ENCODE measurements around the gene SSH2. TPM values are rescaled to one million over a fixed set of nuclear protein-coding genes. Genes with fewer than 3 reads are reported as not detected.

Gene SSH2
- total RNA-seq, 5 donors from 2014 or later (not counting 1 experiment from before 2014, with no cell fraction given): 76.2 to 115 (median 82.7) TPM

- Histone ChIP-seq H3K4me1 (ENCODE audit: control insufficient read depth in 1 of 2, extremely low read depth in 1 of 2, insufficient read depth in 2 of 2, low read length in 2 of 2) (peaks cover 5 to 10% of the 10 kb centered on the region in 2 experiments), H3K4me3 (ENCODE audit: control insufficient read depth in 1 of 2, extremely low read depth in 1 of 2, low read length in 1 of 2) (no peak overlapping the region), H3K27ac (ENCODE audit: low read length) (no peak overlapping the region), H3K9me3 (no peaks in the 10 kb centered on the region), H3K27me3 (replicated peaks in 1 of 2; ENCODE audit: control insufficient read depth in 2 of 2, extremely low read depth in 1 of 2, insufficient read depth in 2 of 2, low read length in 1 of 2) (no peaks in the 10 kb centered on the region), H3K36me3 (ENCODE audit: control insufficient read depth in 2 of 2, extremely low read depth in 1 of 2, insufficient read depth in 1 of 2, low read length in 1 of 2) (peaks cover 7 to 65% of the 10 kb centered on the region in 2 donors)
- Mint-ChIP-seq H3K36me3 (peaks cover 48% of the 10 kb centered on the region), H3K9me3 (no peaks in the 10 kb centered on the region), H3K27ac (peak overlapping the region; percentile 66 to 67), H3K27me3 (no peaks in the 10 kb centered on the region), H3K4me1 (peaks cover 33 to 38% (median 37%) of the 10 kb centered on the region in 3 donors), H3K4me3 (no peak overlapping the region)
- WGBS (ENCODE audit: insufficient coverage): 95% methylated on average over 2 of the region's 2 CpGs
- CTCF ChIA-PET: interaction anchor here in 1 of 2 donors (0.8 kb wide), 1 partner anchor 308 kb away, joined by 3 read pairs; no protein-coding TSS in a partner anchor
- DNase-seq (no peak), ATAC-seq (replicated peaks in 1 of 4) (no peak)
- POLR2A ChIA-PET: interaction anchor here in 1 of 2 donors (0.5 to 1.0 kb wide), 3 partner anchors 18 to 56 kb away, joined by 3 to 5 read pairs (median 3); no protein-coding TSS in a partner anchor
Observed at GRCh38 chr17:29699283-29699682, 230.7 kb downstream of the SSH2 start.

DNA sequence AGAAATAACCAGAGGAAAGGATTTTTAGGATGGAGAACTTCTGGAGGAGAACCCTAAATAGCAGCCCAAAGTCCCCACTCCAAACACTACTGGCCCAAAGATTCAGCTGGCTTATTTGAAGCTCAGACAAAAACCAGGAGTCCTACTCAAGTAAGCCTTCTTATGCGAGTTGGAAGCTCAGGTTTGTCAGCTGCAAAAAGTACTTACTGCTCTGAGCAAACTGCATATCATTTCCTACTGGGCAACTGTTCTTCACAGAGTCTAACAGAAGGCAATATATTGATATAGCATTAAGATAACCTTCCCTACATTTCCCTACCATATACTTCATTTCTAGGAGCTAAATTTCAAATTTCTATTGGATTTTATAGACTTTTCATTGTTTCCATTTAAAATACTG lies 231.2 kb downstream of the SSH2 start:
- no peak overlapping the region for H3K4me3 ChIP-seq (ENCODE audit: control insufficient read depth in 1 of 2, extremely low read depth in 1 of 2, low read length in 1 of 2)
- H3K4me1 ChIP-seq (ENCODE audit: control insufficient read depth in 1 of 2, extremely low read depth in 1 of 2, insufficient read depth in 2 of 2, low read length in 2 of 2): peaks cover 1 to 9% of the 10 kb centered on the region in 2 experiments
- H3K36me3 ChIP-seq (ENCODE audit: control insufficient read depth in 2 of 2, extremely low read depth in 1 of 2, insufficient read depth in 1 of 2, low read length in 1 of 2): peaks cover 7 to 69% of the 10 kb centered on the region in 2 donors
- H3K27ac ChIP-seq (ENCODE audit: low read length): no peak overlapping the region
- WGBS (ENCODE audit: insufficient coverage): no CpG with 5 or more reads among the region's 1 CpG
- Mint-ChIP-seq H3K4me3 (no peak overlapping the region), H3K4me1 (peaks cover 32 to 38% (median 37%) of the 10 kb centered on the region in 3 donors), H3K9me3 (no peaks in the 10 kb centered on the region), H3K27ac (peak overlapping the region; percentile 49 to 66), H3K36me3 (peaks cover 51% of the 10 kb centered on the region), H3K27me3 (no peaks in the 10 kb centered on the region)
- CTCF ChIA-PET: interaction anchor here in 1 of 2 donors (0.6 kb wide), 1 partner anchor 59 kb away, joined by 3 read pairs; no protein-coding TSS in a partner anchor
- ATAC-seq (replicated peaks in 1 of 4) (no peak), DNase-seq (no peak)
- no peaks in the 10 kb centered on the region for H3K27me3 ChIP-seq (replicated peaks in 1 of 2; ENCODE audit: control insufficient read depth in 2 of 2, extremely low read depth in 1 of 2, insufficient read depth in 2 of 2, low read length in 1 of 2)
- no peaks in the 10 kb centered on the region for H3K9me3 ChIP-seq
- POLR2A ChIA-PET: interaction anchor here (0.5 to 1.0 kb wide), 3 partner anchors 17 to 85 kb away, joined by 3 to 4 read pairs (median 3); no protein-coding TSS in a partner anchor

GRCh38 chr17:29698019-29698777 lies 231.8 kb downstream of the SSH2 start:
- Histone ChIP-seq H3K4me3 (ENCODE audit: control insufficient read depth in 1 of 2, extremely low read depth in 1 of 2, low read length in 1 of 2) (no peak overlapping the region), H3K27me3 (replicated peaks in 1 of 2; ENCODE audit: control insufficient read depth in 2 of 2, extremely low read depth in 1 of 2, insufficient read depth in 2 of 2, low read length in 1 of 2) (no peaks in the 10 kb centered on the region), H3K9me3 (no peaks in the 10 kb centered on the region), H3K36me3 (ENCODE audit: control insufficient read depth in 2 of 2, extremely low read depth in 1 of 2, insufficient read depth in 1 of 2, low read length in 1 of 2) (peaks cover 7 to 72% of the 10 kb centered on the region in 2 donors), H3K4me1 (ENCODE audit: control insufficient read depth in 1 of 2, extremely low read depth in 1 of 2, insufficient read depth in 2 of 2, low read length in 2 of 2) (peaks cover 0 to 3% of the 10 kb centered on the region in 2 experiments), H3K27ac (ENCODE audit: low read length) (no peak overlapping the region)
- H3K36me3 Mint-ChIP-seq: peaks cover 54% of the 10 kb centered on the region
- peaks cover 35 to 39% (median 38%) of the 10 kb centered on the region in 3 donors for H3K4me1 Mint-ChIP-seq
- no peak overlapping the region for H3K4me3 Mint-ChIP-seq
- peak overlapping the region; percentile 63 to 66 for H3K27ac Mint-ChIP-seq
- ChIA-PET POLR2A (interaction anchor here (0.6 to 1.0 kb wide), 3 partner anchors 11 to 85 kb away, joined by 3 to 4 read pairs (median 4); no protein-coding TSS in a partner anchor), CTCF (interaction anchor here in 1 of 2 donors (0.5 to 0.6 kb wide), 2 partner anchors 18 to 60 kb away, joined by 3 to 7 read pairs; no protein-coding TSS in a partner anchor)
- no CpG with 5 or more reads among the region's 6 CpGs for WGBS (ENCODE audit: insufficient coverage)
- DNase-seq (no peak), ATAC-seq (replicated peaks in 1 of 4) (no peak)
- H3K27me3 Mint-ChIP-seq: no peaks in the 10 kb centered on the region
- H3K9me3 Mint-ChIP-seq: no peaks in the 10 kb centered on the region

GRCh38 chr17:29697371-29697770 lies 232.7 kb downstream of the SSH2 start:
- Histone ChIP-seq H3K36me3 (ENCODE audit: control insufficient read depth in 2 of 2, extremely low read depth in 1 of 2, insufficient read depth in 1 of 2, low read length in 1 of 2) (peaks cover 5 to 70% of the 10 kb centered on the region in 2 donors), H3K9me3 (no peaks in the 10 kb centered on the region), H3K4me3 (ENCODE audit: control insufficient read depth in 1 of 2, extremely low read depth in 1 of 2, low read length in 1 of 2) (no peak overlapping the region), H3K27ac (ENCODE audit: low read length) (no peak overlapping the region), H3K4me1 (ENCODE audit: control insufficient read depth in 1 of 2, extremely low read depth in 1 of 2, insufficient read depth in 2 of 2, low read length in 2 of 2) (peaks cover 0 to 2% of the 10 kb centered on the region in 2 experiments), H3K27me3 (replicated peaks in 1 of 2; ENCODE audit: control insufficient read depth in 2 of 2, extremely low read depth in 1 of 2, insufficient read depth in 2 of 2, low read length in 1 of 2) (no peaks in the 10 kb centered on the region)
- Mint-ChIP-seq H3K27me3 (no peaks in the 10 kb centered on the region), H3K9me3 (no peaks in the 10 kb centered on the region), H3K4me1 (peaks cover 32 to 42% (median 37%) of the 10 kb centered on the region in 3 donors), H3K27ac (peak overlapping the region in 1 of 2 donors; percentile 63), H3K36me3 (peaks cover 47% of the 10 kb centered on the region), H3K4me3 (no peak overlapping the region)
- POLR2A ChIA-PET: no interaction called here
- CTCF ChIA-PET: interaction anchor here in 1 of 2 donors (0.5 kb wide), 1 partner anchor 17 kb away, joined by 7 read pairs; no protein-coding TSS in a partner anchor
- DNase-seq (no peak), ATAC-seq (replicated peaks in 1 of 4) (no peak)
- no CpG with 5 or more reads among the region's 3 CpGs for WGBS (ENCODE audit: insufficient coverage)

DNA sequence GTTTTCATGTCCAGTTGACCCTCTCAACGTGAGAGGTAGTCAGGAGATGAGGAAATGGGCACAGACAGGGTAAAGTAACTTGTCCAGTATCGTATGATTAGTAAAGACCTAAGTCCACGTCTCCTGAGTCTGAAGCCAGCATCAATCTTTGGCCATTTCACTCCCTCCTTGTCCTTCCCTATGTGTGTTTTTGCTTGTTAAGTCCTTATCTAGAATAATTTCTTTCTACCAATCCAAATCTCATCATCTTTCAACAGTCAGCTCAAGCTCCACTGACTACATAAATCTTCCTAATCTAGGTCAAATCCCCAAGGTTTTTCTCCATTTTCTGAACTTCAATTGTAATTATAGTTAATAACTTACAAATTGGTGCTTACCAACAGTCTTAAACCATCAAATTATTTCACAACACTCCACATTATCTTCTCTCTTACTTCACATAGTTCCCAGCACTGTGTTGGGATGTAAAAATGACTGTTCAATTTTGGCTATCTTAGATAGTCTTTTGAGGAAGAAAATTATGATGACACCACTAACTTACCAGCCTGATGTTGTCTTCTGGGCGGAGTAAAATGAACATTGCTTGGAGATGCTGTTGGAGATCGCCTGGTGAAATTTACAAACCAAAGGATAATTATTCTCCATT lies 235.0 kb downstream of the SSH2 start:
- H3K4me3 ChIP-seq (ENCODE audit: control insufficient read depth in 1 of 2, extremely low read depth in 1 of 2, low read length in 1 of 2): no peak overlapping the region
- peaks cover 43% of the 10 kb centered on the region for H3K36me3 Mint-ChIP-seq

DNA sequence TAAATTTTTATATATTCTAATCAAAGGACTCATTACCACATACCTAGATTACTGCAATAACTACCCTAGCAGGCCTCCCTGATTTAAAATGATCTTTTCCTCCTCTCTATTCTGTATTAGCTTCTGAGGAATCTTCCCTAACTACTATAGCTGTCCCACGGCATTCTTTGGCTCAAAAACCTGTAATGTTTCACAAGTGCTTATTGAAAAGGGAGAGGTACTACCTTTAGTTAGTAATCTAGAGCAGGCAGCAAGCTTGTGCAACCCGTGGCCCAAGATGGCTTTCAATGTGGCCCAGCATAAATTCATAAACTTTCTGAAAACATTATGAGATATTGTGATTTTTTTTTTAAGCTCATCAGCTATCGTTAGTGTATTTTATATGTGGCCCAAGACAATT lies 236.3 kb downstream of the SSH2 start:
- no peaks in the 10 kb centered on the region for H3K27me3 ChIP-seq (replicated peaks in 1 of 2; ENCODE audit: control insufficient read depth in 2 of 2, extremely low read depth in 1 of 2, insufficient read depth in 2 of 2, low read length in 1 of 2)
- Mint-ChIP-seq H3K9me3 (no peaks in the 10 kb centered on the region), H3K36me3 (peaks cover 33% of the 10 kb centered on the region), H3K4me3 (no peak overlapping the region), H3K4me1 (peaks cover 30 to 40% (median 37%) of the 10 kb centered on the region in 3 donors), H3K27ac (peak overlapping the region; percentile 43 to 44), H3K27me3 (no peaks in the 10 kb centered on the region)
- WGBS (ENCODE audit: insufficient coverage): no CpG with 5 or more reads among the region's 3 CpGs
- H3K4me1 ChIP-seq (ENCODE audit: control insufficient read depth in 1 of 2, extremely low read depth in 1 of 2, insufficient read depth in 2 of 2, low read length in 2 of 2): peaks cover 0 to 4% of the 10 kb centered on the region in 2 experiments
- peaks cover 0 to 51% of the 10 kb centered on the region in 2 donors for H3K36me3 ChIP-seq (ENCODE audit: control insufficient read depth in 2 of 2, extremely low read depth in 1 of 2, insufficient read depth in 1 of 2, low read length in 1 of 2)
- no peaks in the 10 kb centered on the region for H3K9me3 ChIP-seq
- no peak for DNase-seq
- ATAC-seq (replicated peaks in 1 of 4): no peak
- ChIA-PET CTCF (no interaction called here), POLR2A (interaction anchor here in 1 of 2 donors (0.6 kb wide), 1 partner anchor 209 kb away, joined by 3 read pairs; no protein-coding TSS in a partner anchor)
- no peak overlapping the region for H3K27ac ChIP-seq (ENCODE audit: low read length)
- no peak overlapping the region for H3K4me3 ChIP-seq (ENCODE audit: control insufficient read depth in 1 of 2, extremely low read depth in 1 of 2, low read length in 1 of 2)

More for the DNA sequence above, 235.0 kb downstream of the SSH2 start:
- H3K4me1 ChIP-seq (ENCODE audit: control insufficient read depth in 1 of 2, extremely low read depth in 1 of 2, insufficient read depth in 2 of 2, low read length in 2 of 2): peaks cover 2 to 4% of the 10 kb centered on the region in 2 experiments
- H3K27me3 ChIP-seq (replicated peaks in 1 of 2; ENCODE audit: control insufficient read depth in 2 of 2, extremely low read depth in 1 of 2, insufficient read depth in 2 of 2, low read length in 1 of 2): no peaks in the 10 kb centered on the region
- H3K4me1 Mint-ChIP-seq: peaks cover 39 to 50% (median 46%) of the 10 kb centered on the region in 3 donors
- no peaks in the 10 kb centered on the region for H3K9me3 Mint-ChIP-seq
- no peak overlapping the region for H3K27ac ChIP-seq (ENCODE audit: low read length)
- H3K4me3 Mint-ChIP-seq: no peak overlapping the region
- no peaks in the 10 kb centered on the region for H3K27me3 Mint-ChIP-seq
- no peaks in the 10 kb centered on the region for H3K9me3 ChIP-seq
- DNase-seq (no peak), ATAC-seq (replicated peaks in 1 of 4) (no peak)
- H3K36me3 ChIP-seq (ENCODE audit: control insufficient read depth in 2 of 2, extremely low read depth in 1 of 2, insufficient read depth in 1 of 2, low read length in 1 of 2): peaks cover 0 to 58% of the 10 kb centered on the region in 2 donors
- POLR2A ChIA-PET: no interaction called here
- CTCF ChIA-PET: interaction anchor here in 1 of 2 donors (0.6 kb wide), 1 partner anchor 143 kb away, joined by 3 read pairs; no protein-coding TSS in a partner anchor
- no CpG with 5 or more reads among the region's 5 CpGs for WGBS (ENCODE audit: insufficient coverage)
- peak overlapping the region; percentile 29 to 71 for H3K27ac Mint-ChIP-seq
